HepG2 (cell line): ENCODE results near the gene NLRC5. TPM values are rescaled to one million over a fixed set of nuclear protein-coding genes. Genes with fewer than 3 reads are reported as not detected.

Source experiments
- CCAR2 ChIP-seq: fragments of 200-400 bp; formaldehyde crosslinking; optimal IDR thresholded peaks from 2 replicates; pipeline ENCODE3; 2018; ENCODE audit warnings: low read depth, mild to moderate bottlenecking, low read length, moderate library complexity
- ESRRA ChIP-seq: sonication (generic); formaldehyde crosslinking; IDR thresholded peaks from 2 replicates; pipeline ENCODE4 v1.5.1; 2020; ENCODE audit warnings: mild to moderate bottlenecking, low read depth, missing genetic modification reagents
- GPN1 ChIP-seq: sonication (generic); formaldehyde crosslinking; IDR thresholded peaks from 2 replicates; pipeline ENCODE4 v1.5.1; 2020; ENCODE audit warnings: missing genetic modification reagents, borderline replicate concordance
- MBD4 ChIP-seq: IDR thresholded peaks from 2 replicates; pipeline ENCODE4 v1.6.1; 2012; ENCODE audit warnings: low read length, inconsistent platforms, borderline replicate concordance
- NONO ChIP-seq, 2 experiments: fragments of 450-650 bp in 1 of 2; sonication (generic) in 1 of 2; formaldehyde crosslinking in 1 of 2; IDR thresholded peaks in 1 of 2; conservative IDR thresholded peaks in 1 of 2; 2 replicates each; pipeline versions ENCODE4 v1.6.1 to v1.8.0; 2017 to 2022; ENCODE audit warnings: mild to moderate bottlenecking in 1 of 2, missing genetic modification reagents in 1 of 2, moderate library complexity in 1 of 2
- RCOR2 ChIP-seq: IDR thresholded peaks from 2 replicates; pipeline ENCODE4 v1.6.1; 2016; ENCODE audit warnings: missing biosample characterization, missing genetic modification reagents
- TBX3 ChIP-seq: fragments of 450-650 bp; IDR thresholded peaks from 2 replicates; pipeline ENCODE4 v1.6.1; 2017; ENCODE audit warnings: antibody characterized with exemption, mild to moderate bottlenecking, inconsistent platforms, borderline replicate concordance
- ZFY ChIP-seq: sonication (generic); formaldehyde crosslinking; IDR thresholded peaks from 2 replicates; pipeline ENCODE4 v1.4.0; 2020; ENCODE audit warnings: missing genetic modification reagents
- ZNF12 ChIP-seq: sonication (generic); formaldehyde crosslinking; IDR thresholded peaks from 2 replicates; pipeline ENCODE4 v1.5.0; 2020; ENCODE audit warnings: missing genetic modification reagents
- ZNF20 ChIP-seq: sonication (generic); formaldehyde crosslinking; IDR thresholded peaks from 2 replicates; pipeline ENCODE4 v1.4.0; 2020; ENCODE audit warnings: mild to moderate bottlenecking, moderate library complexity, missing genetic modification reagents
- ZNF460 ChIP-seq: sonication (generic); formaldehyde crosslinking; IDR thresholded peaks from 2 replicates; pipeline ENCODE4 v1.5.1; 2020; ENCODE audit warnings: missing genetic modification reagents, mild to moderate bottlenecking, borderline replicate concordance
- ZNF816 ChIP-seq: sonication (generic); formaldehyde crosslinking; IDR thresholded peaks from 2 replicates; pipeline ENCODE4 v1.8.0; 2022; ENCODE audit warnings: missing genetic modification reagents, mild to moderate bottlenecking, borderline replicate concordance
- ZSCAN25 ChIP-seq: sonication (generic); formaldehyde crosslinking; IDR thresholded peaks from 2 replicates; pipeline ENCODE4 v1.8.0; 2022; ENCODE audit warnings: mild to moderate bottlenecking, missing genetic modification reagents
- polyA plus RNA-seq, 8 experiments: library from polyadenylated mRNA; depleted of rRNA in 3 of 8; stranded (reverse) in 7 of 8; unstranded in 1 of 8; fragments of >200 nt; fragmentation: Illumina TruSeq in 4 of 8; extraction: Trizol in 4 of 8; gene quantifications; 2 replicates each; pipeline versions ENCODE4 v1.2.1 to v1.2.3, GENCODE V29; 2011 to 2016; ENCODE audit warnings: low read depth in 4 of 8, missing spikeins in 1 of 8, mixed read lengths in 1 of 8; ENCODE audit not compliant: insufficient read depth in 1 of 8
- total RNA-seq, 5 experiments: library from RNA; depleted of rRNA; stranded (reverse); fragments of >200 nt; fragmentation: Illumina TruSeq; extraction: Trizol; gene quantifications; 2 replicates each; pipeline ENCODE4 v1.2.3, GENCODE V29; 2016; ENCODE audit warnings: low read depth in 1 of 5
- TF ChIP-seq, protein P1 (sequence below), 2 experiments: fragments of 450-650 bp in 1 of 2; sonication (generic) in 1 of 2; formaldehyde crosslinking in 1 of 2; IDR thresholded peaks; 2 replicates each; pipeline versions ENCODE4 v1.6.1 to v1.8.0; 2016 to 2022; ENCODE audit warnings: antibody characterized with exemption in 1 of 2, mild to moderate bottlenecking in 1 of 2, missing genetic modification reagents in 1 of 2
- TF ChIP-seq, protein P2 (sequence below): sonication (generic); formaldehyde crosslinking; IDR thresholded peaks from 2 replicates; pipeline ENCODE4 v1.5.0; 2020; ENCODE audit warnings: missing genetic modification reagents
- TF ChIP-seq, protein P3 (sequence below): sonication (generic); formaldehyde crosslinking; conservative IDR thresholded peaks from 2 replicates; pipeline ENCODE4 v1.4.0; 2020; ENCODE audit warnings: missing genetic modification reagents

The NLRC5 gene
- total and polyA plus RNA-seq, 2 of the 13 experiments (the other 11 are each of a cell fraction or from before 2014, with no cell fraction given), result 6.3 to 12.7 TPM

DNA sequence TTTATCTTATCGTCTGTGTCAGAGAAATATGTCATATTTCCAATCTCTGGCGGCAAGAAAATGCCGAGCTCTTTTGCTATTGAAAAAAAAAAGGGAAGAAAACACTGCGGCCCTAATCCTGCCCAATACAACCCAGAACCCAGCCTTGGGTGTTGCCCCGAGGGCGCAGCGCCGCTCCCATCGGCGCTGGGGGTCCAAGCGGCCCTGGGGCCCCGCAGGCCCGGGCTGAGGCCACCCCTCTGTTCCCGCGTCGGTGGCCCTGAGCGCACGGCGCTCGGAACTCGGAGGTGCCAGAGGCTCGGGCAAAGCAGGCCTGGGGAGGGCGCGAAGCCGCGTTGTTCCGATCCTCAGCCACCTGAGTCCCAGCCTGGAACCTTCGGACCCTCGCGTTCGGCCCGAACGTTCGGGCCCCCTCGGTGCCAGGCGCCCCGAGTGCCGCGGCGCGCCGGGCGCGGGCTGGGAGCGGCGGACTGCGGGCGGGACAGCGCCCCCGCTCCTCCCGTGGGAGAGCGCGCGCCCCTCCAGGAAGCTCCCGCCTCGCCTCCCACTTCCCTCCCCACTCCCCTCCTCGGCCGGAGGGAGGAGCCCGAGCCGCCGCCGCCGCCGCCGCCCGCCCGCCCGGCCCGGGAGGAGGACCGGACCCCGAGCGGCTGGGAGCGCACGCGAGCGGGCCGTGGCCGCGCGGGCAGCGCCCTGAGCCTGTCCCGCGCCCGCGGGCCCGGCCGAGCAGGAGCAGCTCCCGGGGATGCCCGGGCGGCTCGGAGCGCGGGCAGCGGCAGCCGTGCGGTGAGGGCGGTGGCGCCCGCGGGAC lies 102.8 kb downstream of the NLRC5 start, which contains the start of gene CPNE2 (continued):
- TF ChIP-seq, protein P1, sequence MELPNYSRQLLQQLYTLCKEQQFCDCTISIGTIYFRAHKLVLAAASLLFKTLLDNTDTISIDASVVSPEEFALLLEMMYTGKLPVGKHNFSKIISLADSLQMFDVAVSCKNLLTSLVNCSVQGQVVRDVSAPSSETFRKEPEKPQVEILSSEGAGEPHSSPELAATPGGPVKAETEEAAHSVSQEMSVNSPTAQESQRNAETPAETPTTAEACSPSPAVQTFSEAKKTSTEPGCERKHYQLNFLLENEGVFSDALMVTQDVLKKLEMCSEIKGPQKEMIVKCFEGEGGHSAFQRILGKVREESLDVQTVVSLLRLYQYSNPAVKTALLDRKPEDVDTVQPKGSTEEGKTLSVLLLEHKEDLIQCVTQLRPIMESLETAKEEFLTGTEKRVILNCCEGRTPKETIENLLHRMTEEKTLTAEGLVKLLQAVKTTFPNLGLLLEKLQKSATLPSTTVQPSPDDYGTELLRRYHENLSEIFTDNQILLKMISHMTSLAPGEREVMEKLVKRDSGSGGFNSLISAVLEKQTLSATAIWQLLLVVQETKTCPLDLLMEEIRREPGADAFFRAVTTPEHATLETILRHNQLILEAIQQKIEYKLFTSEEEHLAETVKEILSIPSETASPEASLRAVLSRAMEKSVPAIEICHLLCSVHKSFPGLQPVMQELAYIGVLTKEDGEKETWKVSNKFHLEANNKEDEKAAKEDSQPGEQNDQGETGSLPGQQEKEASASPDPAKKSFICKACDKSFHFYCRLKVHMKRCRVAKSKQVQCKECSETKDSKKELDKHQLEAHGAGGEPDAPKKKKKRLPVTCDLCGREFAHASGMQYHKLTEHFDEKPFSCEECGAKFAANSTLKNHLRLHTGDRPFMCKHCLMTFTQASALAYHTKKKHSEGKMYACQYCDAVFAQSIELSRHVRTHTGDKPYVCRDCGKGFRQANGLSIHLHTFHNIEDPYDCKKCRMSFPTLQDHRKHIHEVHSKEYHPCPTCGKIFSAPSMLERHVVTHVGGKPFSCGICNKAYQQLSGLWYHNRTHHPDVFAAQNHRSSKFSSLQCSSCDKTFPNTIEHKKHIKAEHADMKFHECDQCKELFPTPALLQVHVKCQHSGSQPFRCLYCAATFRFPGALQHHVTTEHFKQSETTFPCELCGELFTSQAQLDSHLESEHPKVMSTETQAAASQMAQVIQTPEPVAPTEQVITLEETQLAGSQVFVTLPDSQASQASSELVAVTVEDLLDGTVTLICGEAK (IDR thresholded peaks at IDR 0.05), result no peak
- TF ChIP-seq, protein P1 (CRISPR knock-in tag; IDR thresholded peaks at IDR 0.05), result no peak
- TF ChIP-seq ZNF20 (CRISPR knock-in tag) (no peak), ZSCAN25 (CRISPR knock-in tag) (no peak), ZNF816 (CRISPR knock-in tag) (no peak), GPN1 (CRISPR knock-in tag) (no peak), ZNF460 (no peak), ESRRA (CRISPR knock-in tag) (no peak), RCOR2 (CRISPR knock-in tag) (no peak), ZFY (CRISPR knock-in tag) (peak; percentile 71), TBX3 (no peak), NONO (IDR thresholded peaks at IDR 0.05) (no peak), NONO (CRISPR knock-in tag; conservative IDR thresholded peaks at IDR 0.05) (no peak), MBD4 (no peak), CCAR2 (no peak), ZNF12 (CRISPR knock-in tag) (no peak)
- TF ChIP-seq, protein P2, sequence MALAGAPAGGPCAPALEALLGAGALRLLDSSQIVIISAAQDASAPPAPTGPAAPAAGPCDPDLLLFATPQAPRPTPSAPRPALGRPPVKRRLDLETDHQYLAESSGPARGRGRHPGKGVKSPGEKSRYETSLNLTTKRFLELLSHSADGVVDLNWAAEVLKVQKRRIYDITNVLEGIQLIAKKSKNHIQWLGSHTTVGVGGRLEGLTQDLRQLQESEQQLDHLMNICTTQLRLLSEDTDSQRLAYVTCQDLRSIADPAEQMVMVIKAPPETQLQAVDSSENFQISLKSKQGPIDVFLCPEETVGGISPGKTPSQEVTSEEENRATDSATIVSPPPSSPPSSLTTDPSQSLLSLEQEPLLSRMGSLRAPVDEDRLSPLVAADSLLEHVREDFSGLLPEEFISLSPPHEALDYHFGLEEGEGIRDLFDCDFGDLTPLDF, result no peak
- TF ChIP-seq, protein P3, sequence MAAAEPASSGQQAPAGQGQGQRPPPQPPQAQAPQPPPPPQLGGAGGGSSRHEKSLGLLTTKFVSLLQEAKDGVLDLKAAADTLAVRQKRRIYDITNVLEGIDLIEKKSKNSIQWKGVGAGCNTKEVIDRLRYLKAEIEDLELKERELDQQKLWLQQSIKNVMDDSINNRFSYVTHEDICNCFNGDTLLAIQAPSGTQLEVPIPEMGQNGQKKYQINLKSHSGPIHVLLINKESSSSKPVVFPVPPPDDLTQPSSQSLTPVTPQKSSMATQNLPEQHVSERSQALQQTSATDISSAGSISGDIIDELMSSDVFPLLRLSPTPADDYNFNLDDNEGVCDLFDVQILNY, result no peak
